Measurements from ENCODE around the gene CXCL5.

Gene CXCL5

DNA sequence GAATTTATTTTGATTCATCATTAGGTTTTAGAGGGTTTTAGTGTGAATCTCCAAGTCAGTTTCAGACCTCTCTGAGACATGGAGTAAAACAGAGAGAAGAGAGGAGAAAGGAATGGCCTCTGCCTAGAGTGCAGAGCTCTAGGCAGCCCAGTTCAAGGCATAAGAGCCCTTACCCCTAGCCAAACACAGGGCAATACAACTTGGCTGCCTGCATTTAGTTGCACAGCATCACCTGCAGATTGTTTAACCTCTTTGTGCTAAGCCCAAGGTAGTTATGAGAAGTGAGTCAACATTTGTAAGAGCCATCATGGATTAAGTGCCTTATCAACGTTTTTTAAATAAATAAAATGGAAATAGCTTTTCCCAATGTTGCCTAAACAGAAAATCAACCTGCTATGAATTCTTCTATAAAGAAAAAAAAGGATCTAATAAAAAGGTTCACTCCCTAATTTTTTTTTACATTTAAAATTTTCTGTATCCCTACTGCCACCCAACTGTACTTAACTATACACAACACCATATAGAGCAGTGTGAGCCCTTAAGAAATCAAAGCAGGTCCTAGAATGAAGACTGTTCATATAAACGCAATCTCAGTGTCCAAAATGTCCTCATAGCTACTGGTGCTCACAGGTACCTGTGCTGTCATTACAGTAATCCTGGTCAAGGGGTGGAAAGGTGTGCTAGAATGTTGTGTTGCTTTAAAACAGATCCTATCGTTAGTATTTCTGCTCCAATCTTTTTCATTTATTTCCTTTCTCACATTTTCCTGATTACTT lies 52.6 kb downstream of the CXCL5 start:
- no peak for FAIRE-seq
- TF ChIP-seq, protein P1, sequence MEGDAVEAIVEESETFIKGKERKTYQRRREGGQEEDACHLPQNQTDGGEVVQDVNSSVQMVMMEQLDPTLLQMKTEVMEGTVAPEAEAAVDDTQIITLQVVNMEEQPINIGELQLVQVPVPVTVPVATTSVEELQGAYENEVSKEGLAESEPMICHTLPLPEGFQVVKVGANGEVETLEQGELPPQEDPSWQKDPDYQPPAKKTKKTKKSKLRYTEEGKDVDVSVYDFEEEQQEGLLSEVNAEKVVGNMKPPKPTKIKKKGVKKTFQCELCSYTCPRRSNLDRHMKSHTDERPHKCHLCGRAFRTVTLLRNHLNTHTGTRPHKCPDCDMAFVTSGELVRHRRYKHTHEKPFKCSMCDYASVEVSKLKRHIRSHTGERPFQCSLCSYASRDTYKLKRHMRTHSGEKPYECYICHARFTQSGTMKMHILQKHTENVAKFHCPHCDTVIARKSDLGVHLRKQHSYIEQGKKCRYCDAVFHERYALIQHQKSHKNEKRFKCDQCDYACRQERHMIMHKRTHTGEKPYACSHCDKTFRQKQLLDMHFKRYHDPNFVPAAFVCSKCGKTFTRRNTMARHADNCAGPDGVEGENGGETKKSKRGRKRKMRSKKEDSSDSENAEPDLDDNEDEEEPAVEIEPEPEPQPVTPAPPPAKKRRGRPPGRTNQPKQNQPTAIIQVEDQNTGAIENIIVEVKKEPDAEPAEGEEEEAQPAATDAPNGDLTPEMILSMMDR (IDR thresholded peaks at IDR 0.05; ENCODE audit: insufficient read depth, missing control alignments) = no peak
- no peak for DNase-seq (ENCODE audit: insufficient read length, low spot score)

Measured in D721Med (cell line).